Fibroblast of lung (primary cell): ENCODE measurements around the gene SYNDIG1. TPM values are rescaled to one million over a fixed set of nuclear protein-coding genes. Genes with fewer than 3 reads are reported as not detected.

Source experiments
- DNase-seq, 2 donors: peaks; one replicate each; pipeline versions ENCODE4 v3.0.0 to v3.0.0-alpha.2; 2010; ENCODE audit warnings: low read depth in 2 of 2
- H2AFZ ChIP-seq: 2 replicates; pipeline ENCODE4 v1.5.1; 2012; ENCODE audit warnings: low read length, control low read depth, inconsistent platforms
- H3K27ac ChIP-seq: 2 replicates; pipeline ENCODE4 v1.5.1; 2011; ENCODE audit warnings: low read length, control low read depth; ENCODE audit not compliant: insufficient read depth
- H3K27me3 ChIP-seq: 2 replicates; pipeline ENCODE4 v1.5.1; 2011; ENCODE audit warnings: mild to moderate bottlenecking, low read length; ENCODE audit not compliant: control insufficient read depth, insufficient read depth
- H3K36me3 ChIP-seq: 2 replicates; pipeline ENCODE4 v1.5.1; 2011; ENCODE audit warnings: low read length; ENCODE audit not compliant: control insufficient read depth, insufficient read depth
- H3K4me1 ChIP-seq: 2 replicates; pipeline ENCODE4 v1.5.1; 2011; ENCODE audit warnings: low read length; ENCODE audit not compliant: control insufficient read depth, insufficient read depth; ENCODE audit errors: extremely low read depth
- H3K4me2 ChIP-seq: 2 replicates; pipeline ENCODE4 v1.5.1; 2011; ENCODE audit warnings: low read length, control low read depth; ENCODE audit not compliant: insufficient read depth; ENCODE audit errors: extremely low read depth
- H3K4me3 ChIP-seq, 4 experiments: fragments of 200-600 bp in 1 of 4; sonication (generic) in 1 of 4; replicated peaks in 1 of 4; 2 replicates each; pipeline ENCODE4 v1.5.1; 2011 to 2016; ENCODE audit warnings: low read length in 4 of 4, low read depth in 3 of 4, mild to moderate bottlenecking in 3 of 4, control low read depth in 2 of 4, inconsistent platforms in 1 of 4, mixed read lengths in 1 of 4; ENCODE audit not compliant: insufficient read depth in 1 of 4; ENCODE audit errors: control extremely low read depth in 1 of 4
- H3K79me2 ChIP-seq: 2 replicates; pipeline ENCODE4 v1.5.1; 2012; ENCODE audit warnings: mild to moderate bottlenecking, low read length, inconsistent platforms; ENCODE audit not compliant: control insufficient read depth, insufficient read depth
- H3K9ac ChIP-seq: 2 replicates; pipeline ENCODE4 v1.5.1; 2011; ENCODE audit warnings: mild to moderate bottlenecking, low read length, control low read depth; ENCODE audit not compliant: insufficient read depth
- H3K9me3 ChIP-seq: 2 replicates; pipeline ENCODE4 v1.5.1; 2012; ENCODE audit warnings: low read depth, low read length; ENCODE audit not compliant: control insufficient read depth, insufficient read depth
- H4K20me1 ChIP-seq: 2 replicates; pipeline ENCODE4 v1.5.1; 2011; ENCODE audit warnings: low read length; ENCODE audit not compliant: control insufficient read depth, insufficient read depth; ENCODE audit errors: extremely low read depth
- CTCF ChIP-seq, 2 donors: IDR thresholded peaks in 1 of 2; conservative IDR thresholded peaks in 1 of 2; 1 replicate in 1 of 2; 2 replicates in 1 of 2; pipeline ENCODE4 v1.5.1; 2011 to 2012; ENCODE audit warnings: low read length in 2 of 2, control low read depth in 1 of 2, inconsistent platforms in 1 of 2, low read depth in 1 of 2, mild to moderate bottlenecking in 1 of 2
- EZH2 ChIP-seq: IDR thresholded peaks from 2 replicates; pipeline ENCODE4 v1.5.1; 2012; ENCODE audit warnings: low read length, control low read depth, mild to moderate bottlenecking; ENCODE audit errors: missing control alignments
- polyA plus RNA-seq, 2 donors: library from polyadenylated mRNA; depleted of rRNA in 1 of 2; stranded (reverse) in 1 of 2; unstranded in 1 of 2; fragments of >200 nt; gene quantifications; 2 replicates each; pipeline ENCODE4 v1.2.1, GENCODE V29; 2011 to 2012; ENCODE audit warnings: missing spikeins in 1 of 2
- total RNA-seq: library from RNA; depleted of rRNA; stranded (reverse); fragments of >200 nt; gene quantifications from 2 replicates; pipeline ENCODE4 v1.2.1, GENCODE V29; 2014

Gene SYNDIG1
- total and polyA plus RNA-seq, 2 donors (not counting 1 experiment from before 2014, with no cell fraction given), result 0.02 to 0.17 TPM

GRCh38 chr20:24477831-24478547 is 8.6 kb downstream of the SYNDIG1 start:
- Histone ChIP-seq H3K36me3 (no peaks in the 10 kb centered on the region), H3K79me2 (no peaks in the 10 kb centered on the region), H3K9ac (no peak overlapping the region), H4K20me1 (no peaks in the 10 kb centered on the region), H3K4me3 (no peak overlapping the region), H3K27ac (no peak overlapping the region), H3K27me3 (no peaks in the 10 kb centered on the region), H2AFZ (no peak overlapping the region), H3K4me2 (no peak overlapping the region), H3K4me1 (no peaks in the 10 kb centered on the region), H3K9me3 (no peaks in the 10 kb centered on the region)
- no peak for TF ChIP-seq CTCF (conservative IDR thresholded peaks at IDR 0.05 in 1 of 2, IDR thresholded peaks at IDR 0.05 in 1 of 2; ENCODE audit: low read depth in 1 of 2, low read length in 2 of 2)
- no peak for DNase-seq

GRCh38 chr20:24478584-24478983 is 9.2 kb downstream of the SYNDIG1 start:
- Histone ChIP-seq H3K27me3 (no peaks in the 10 kb centered on the region), H4K20me1 (no peaks in the 10 kb centered on the region), H3K36me3 (no peaks in the 10 kb centered on the region), H3K4me2 (no peak overlapping the region), H3K4me1 (no peaks in the 10 kb centered on the region), H3K9ac (no peak overlapping the region), H3K9me3 (no peaks in the 10 kb centered on the region), H3K4me3 (no peak overlapping the region), H3K27ac (no peak overlapping the region), H2AFZ (no peak overlapping the region), H3K79me2 (no peaks in the 10 kb centered on the region)
- no peak for DNase-seq
- TF ChIP-seq CTCF (conservative IDR thresholded peaks at IDR 0.05 in 1 of 2, IDR thresholded peaks at IDR 0.05 in 1 of 2; ENCODE audit: low read depth in 1 of 2, low read length in 2 of 2) (no peak), EZH2 (no peak)

- H3K27me3 ChIP-seq, result no peaks in the 10 kb centered on the region
- H3K4me3 ChIP-seq, result no peak overlapping the region
- no peak overlapping the region for H3K27ac ChIP-seq
- no peak for TF ChIP-seq EZH2
- no peak for TF ChIP-seq CTCF (conservative IDR thresholded peaks at IDR 0.05 in 1 of 2, IDR thresholded peaks at IDR 0.05 in 1 of 2; ENCODE audit: low read depth in 1 of 2, low read length in 2 of 2)
- no peaks in the 10 kb centered on the region for H3K36me3 ChIP-seq
- no peaks in the 10 kb centered on the region for H3K9me3 ChIP-seq
- H3K9ac ChIP-seq, result no peak overlapping the region
- no peak for DNase-seq
- no peaks in the 10 kb centered on the region for H3K79me2 ChIP-seq
- H4K20me1 ChIP-seq, result no peaks in the 10 kb centered on the region
- no peak overlapping the region for H2AFZ ChIP-seq
- no peak overlapping the region for H3K4me2 ChIP-seq
- no peaks in the 10 kb centered on the region for H3K4me1 ChIP-seq
These were observed 9.7 kb downstream of the SYNDIG1 start for GRCh38 chr20:24479106-24479505.
